Lower leg skin (tissue), 4 donors: ENCODE data around the gene CTNNA2. TPM values are rescaled to one million over a fixed set of nuclear protein-coding genes. Genes with fewer than 3 reads are reported as not detected.
"Not testable (repeated sequence)": the region's sequence is repeated elsewhere in the genome, so short reads cannot be mapped to it uniquely, and the experiment has no call there.

ENCODE experiments used
- DNase-seq, 2 donors: peaks; one replicate each; pipeline ENCODE4 v3.0.0-alpha.2; 2019; ENCODE audit warnings: low spot score in 2 of 2
- H3K4me3 ChIP-seq: fragments of 200-600 bp; sonication (generic); 2 replicates; pipeline ENCODE4 v1.5.1; 2017; ENCODE audit warnings: mild to moderate bottlenecking, low read depth; ENCODE audit not compliant: poor library complexity, severe bottlenecking
- POLR2A ChIP-seq, 2 donors: fragments of 450-650 bp; IDR thresholded peaks; one replicate each; pipeline ENCODE4 v1.6.1; 2016 to 2017; ENCODE audit warnings: antibody characterized with exemption in 2 of 2, mild to moderate bottlenecking in 1 of 2, moderate library complexity in 1 of 2
- WGBS, 2 donors: methylation state at CpG; one replicate each; pipeline ENCODE4 v1.1.5; 2018; 5-methylcytosine and 5-hydroxymethylcytosine counted together
- intact Hi-C: fragments of 100-400 bp; cut with DNase I; formaldehyde crosslinking; loops from one replicate; pipeline ENCODE4 v1.15.0; 2023; ENCODE audit warnings: low total_unique reads
- total RNA-seq, 4 donors: library from RNA; depleted of rRNA; stranded (reverse); fragments of >200 nt; gene quantifications; one replicate each; pipeline ENCODE4 v1.1.0, GENCODE V29; 2016
- TF ChIP-seq, protein P1 (sequence below), 3 donors: fragments of 450-650 bp; IDR thresholded peaks; one replicate each; pipeline ENCODE4 v1.5.1; 2016; ENCODE audit warnings: antibody characterized with exemption in 3 of 3, mild to moderate bottlenecking in 3 of 3, moderate library complexity in 2 of 3

The CTNNA2 gene
- total RNA-seq, 4 donors from 2014 or later, result not detected

DNA sequence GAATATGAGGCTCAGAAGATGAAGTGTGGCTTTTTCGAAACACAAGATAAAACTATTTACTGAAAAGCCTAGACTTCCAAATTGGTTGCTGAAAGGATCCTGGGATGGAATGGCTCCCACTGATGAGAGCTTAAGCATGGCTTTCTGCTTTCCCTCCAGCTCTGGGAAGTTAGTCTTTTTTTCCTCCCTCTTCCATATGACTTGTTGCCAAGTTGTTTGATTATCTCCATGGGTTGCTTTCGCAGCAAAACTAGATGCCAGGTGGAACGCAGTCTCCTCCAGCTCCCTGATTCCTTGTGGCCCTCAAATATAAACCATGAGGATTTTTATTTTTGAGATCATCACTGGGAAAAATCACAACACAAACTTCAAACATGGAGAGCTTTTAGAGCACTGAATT, 515.2 kb downstream of the CTNNA2 start:
- 77 to 81% methylated on average over 3 of the region's 3 CpGs for WGBS, 2 donors
- DNase-seq, result no peak
- no peak for TF ChIP-seq POLR2A (IDR thresholded peaks at IDR 0.05)
- TF ChIP-seq, protein P1, sequence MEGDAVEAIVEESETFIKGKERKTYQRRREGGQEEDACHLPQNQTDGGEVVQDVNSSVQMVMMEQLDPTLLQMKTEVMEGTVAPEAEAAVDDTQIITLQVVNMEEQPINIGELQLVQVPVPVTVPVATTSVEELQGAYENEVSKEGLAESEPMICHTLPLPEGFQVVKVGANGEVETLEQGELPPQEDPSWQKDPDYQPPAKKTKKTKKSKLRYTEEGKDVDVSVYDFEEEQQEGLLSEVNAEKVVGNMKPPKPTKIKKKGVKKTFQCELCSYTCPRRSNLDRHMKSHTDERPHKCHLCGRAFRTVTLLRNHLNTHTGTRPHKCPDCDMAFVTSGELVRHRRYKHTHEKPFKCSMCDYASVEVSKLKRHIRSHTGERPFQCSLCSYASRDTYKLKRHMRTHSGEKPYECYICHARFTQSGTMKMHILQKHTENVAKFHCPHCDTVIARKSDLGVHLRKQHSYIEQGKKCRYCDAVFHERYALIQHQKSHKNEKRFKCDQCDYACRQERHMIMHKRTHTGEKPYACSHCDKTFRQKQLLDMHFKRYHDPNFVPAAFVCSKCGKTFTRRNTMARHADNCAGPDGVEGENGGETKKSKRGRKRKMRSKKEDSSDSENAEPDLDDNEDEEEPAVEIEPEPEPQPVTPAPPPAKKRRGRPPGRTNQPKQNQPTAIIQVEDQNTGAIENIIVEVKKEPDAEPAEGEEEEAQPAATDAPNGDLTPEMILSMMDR (IDR thresholded peaks at IDR 0.05), result no peak
- no peak overlapping the region for H3K4me3 ChIP-seq
- intact Hi-C loops, result no loop called here

DNA sequence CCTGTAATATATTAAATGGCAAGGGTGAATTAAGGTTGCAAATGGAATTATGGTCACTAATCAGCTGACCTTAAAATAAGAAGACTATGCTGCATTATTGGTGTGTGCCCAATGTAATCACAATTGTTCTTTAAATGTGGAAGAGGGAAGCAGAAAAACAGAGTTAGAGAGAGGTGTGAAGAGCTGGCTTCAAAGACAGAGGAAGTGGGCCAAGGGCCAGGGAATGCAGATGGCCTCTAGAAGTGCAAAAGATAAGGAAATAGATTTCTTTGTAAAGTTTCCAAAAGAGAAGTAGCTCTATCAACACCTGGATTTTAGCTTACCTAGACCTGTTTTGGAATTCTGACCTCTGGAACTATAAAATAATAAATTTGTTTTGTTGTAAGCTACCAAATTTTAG, 515.7 kb downstream of the CTNNA2 start:
- no peak for DNase-seq
- TF ChIP-seq, protein P1 (IDR thresholded peaks at IDR 0.05), result no peak
- TF ChIP-seq POLR2A (IDR thresholded peaks at IDR 0.05), result no peak
- H3K4me3 ChIP-seq, result no peak overlapping the region
- intact Hi-C loops, result no loop called here

DNA sequence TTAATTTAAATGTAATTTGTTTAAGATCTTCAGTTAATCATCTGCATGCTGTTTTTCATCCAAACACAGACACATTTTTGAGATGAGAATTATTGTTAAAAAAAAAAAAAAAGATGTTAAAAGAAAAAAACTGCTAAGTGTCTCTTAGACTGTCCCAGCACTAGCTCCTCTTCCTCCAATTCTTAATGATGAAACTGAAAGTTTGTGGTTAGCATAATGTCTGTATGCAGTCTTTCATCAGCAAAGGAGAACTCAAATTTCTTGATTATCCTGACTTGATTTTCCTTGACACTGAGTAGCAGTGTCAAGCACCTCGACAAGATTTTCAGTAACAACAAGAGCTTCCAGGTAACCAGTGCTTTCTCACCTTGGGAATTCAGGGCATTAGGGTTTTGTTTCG, 517.3 kb downstream of the CTNNA2 start:
- no peak overlapping the region for H3K4me3 ChIP-seq
- intact Hi-C loops, result no loop called here
- WGBS, 2 donors, result 78 to 81% methylated on average over 2 of the region's 2 CpGs
- no peak for DNase-seq
- no peak for TF ChIP-seq POLR2A (IDR thresholded peaks at IDR 0.05)
- TF ChIP-seq, protein P1 (IDR thresholded peaks at IDR 0.05), result no peak

DNA sequence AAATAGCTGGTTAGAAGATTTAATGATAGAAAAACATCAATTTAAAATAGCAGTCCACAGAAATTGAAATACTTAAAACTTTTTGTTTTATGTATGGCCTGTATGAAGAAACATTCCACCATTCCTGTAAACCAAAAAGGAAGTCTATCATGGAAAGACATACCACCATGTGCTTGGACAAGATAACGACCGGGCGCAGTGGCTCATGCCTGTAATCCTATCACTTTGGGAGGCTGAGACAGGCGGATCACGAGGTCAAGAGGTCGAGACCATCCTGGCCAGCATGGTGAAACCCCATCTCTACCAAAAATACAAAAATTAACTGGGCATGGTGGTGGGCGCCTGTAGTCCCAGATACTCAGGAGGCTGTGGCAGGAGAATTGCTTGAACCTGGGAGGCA, 519.8 kb downstream of the CTNNA2 start:
- 86 to 89% methylated on average over 7 of the region's 7 CpGs for WGBS, 2 donors
- intact Hi-C loops, H3K4me3 ChIP-seq, DNase-seq: not testable (repeated sequence)

DNA sequence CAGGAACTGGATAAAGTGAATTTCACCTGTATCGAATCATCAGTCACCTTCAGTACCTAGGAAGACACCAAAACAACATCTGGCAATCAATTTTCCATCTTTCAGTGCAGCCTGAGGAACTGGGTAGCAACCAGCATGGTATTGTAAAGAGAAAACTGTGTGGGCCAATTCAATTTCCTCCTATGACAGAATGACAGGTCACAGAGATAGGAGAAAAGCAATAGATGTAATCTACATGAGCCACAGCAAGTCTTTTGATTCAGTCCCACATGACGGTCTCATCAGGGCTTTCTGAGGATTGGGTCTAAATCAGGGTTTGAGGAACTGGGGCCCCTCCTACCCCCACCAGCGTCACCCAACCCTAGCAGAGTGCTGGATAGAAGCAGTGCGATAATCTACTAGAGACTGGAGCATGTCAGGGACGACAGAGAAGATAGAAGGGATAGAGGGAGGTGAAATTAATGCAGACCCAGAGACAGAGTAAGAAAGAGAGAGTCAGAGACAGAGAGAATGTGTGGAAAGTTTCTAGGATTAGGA, 523.0 kb downstream of the CTNNA2 start:
- no peak overlapping the region for H3K4me3 ChIP-seq
- no peak for TF ChIP-seq POLR2A (IDR thresholded peaks at IDR 0.05)
- TF ChIP-seq, protein P1 (IDR thresholded peaks at IDR 0.05), result no peak
- no peak for DNase-seq
- intact Hi-C loops, result no loop called here
- WGBS, 2 donors, result 74 to 75% methylated on average over 5 of the region's 5 CpGs

DNA sequence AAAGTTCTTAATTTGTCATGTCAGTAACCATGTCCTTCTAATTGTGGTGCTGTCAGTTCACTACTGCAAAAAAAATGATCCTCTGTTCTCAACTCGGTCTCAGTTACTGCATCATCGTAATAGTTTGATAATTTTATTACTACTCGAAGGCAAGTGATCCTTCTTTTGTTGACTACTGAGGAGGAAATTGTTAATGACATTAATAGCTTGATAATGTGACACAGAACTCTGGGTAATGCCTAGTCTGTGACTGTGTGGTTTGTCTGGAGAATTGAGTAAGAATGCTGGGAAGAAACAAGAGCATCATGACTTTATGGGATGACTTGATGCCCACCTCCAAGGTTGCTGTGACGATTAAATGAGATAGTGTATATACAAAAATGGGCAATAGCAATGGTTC, 524.5 kb downstream of the CTNNA2 start:
- no peak for DNase-seq
- no peak for TF ChIP-seq POLR2A (IDR thresholded peaks at IDR 0.05)
- TF ChIP-seq, protein P1 (IDR thresholded peaks at IDR 0.05), result no peak
- WGBS, 2 donors, result 77 to 78% methylated on average over 4 of the region's 4 CpGs
- intact Hi-C loops, result no loop called here
- H3K4me3 ChIP-seq, result no peak overlapping the region
